HG03378 (cell line): ENCODE data around the gene PAQR5.

Experiments
- ATAC-seq: cut with Tn5 transposase; IDR thresholded peaks from one replicate; pipeline ENCODE4 v1.9.1; 2021; ENCODE audit warnings: mild to moderate bottlenecking, moderate library complexity; ENCODE audit not compliant: unreplicated experiment

The PAQR5 gene

GRCh38 chr15:69456208-69457166 lies 157.8 kb downstream of the PAQR5 start:
- ATAC-seq, result no peak
